Natural killer cell treated with Interleukin-12 subunit alpha and Interleukin-12 subunit beta and Interleukin-15 and Interleukin-18, amount 100 ng/mL, for 72 hours (primary cell): ENCODE data around the gene VAV1. TPM values are rescaled to one million over a fixed set of nuclear protein-coding genes. Genes with fewer than 3 reads are reported as not detected.
"Not testable (repeated sequence)": the region's sequence is repeated elsewhere in the genome, so short reads cannot be mapped to it uniquely, and the experiment has no call there.

ENCODE experiments used
- ATAC-seq, 2 donors: fragments of 150-1000 bp; cut with Tn5 transposase in 1 of 2; sonication (Bioruptor Pico), chemical (Tn5 transposase) in 1 of 2; 2 replicates each; pipeline ENCODE4 v1.10.0; 2021
- DNase-seq: peaks from one replicate; pipeline ENCODE4 v3.0.0; 2022; ENCODE audit warnings: low spot score
- H3K27ac Mint-ChIP-seq, 2 donors: 1 replicate in 1 of 2; 2 replicates in 1 of 2; pipeline ENCODE4 v1.8.0; 2022; ENCODE audit warnings: mixed read lengths in 2 of 2, mild to moderate bottlenecking in 1 of 2, moderate library complexity in 1 of 2
- H3K27me3 Mint-ChIP-seq, 2 donors: 1 replicate in 1 of 2; 2 replicates in 1 of 2; pipeline ENCODE4 v1.8.0; 2022; ENCODE audit warnings: mixed read lengths in 2 of 2
- H3K36me3 Mint-ChIP-seq: one replicate; pipeline ENCODE4 v1.8.0; 2022; ENCODE audit warnings: mixed read lengths
- H3K4me1 Mint-ChIP-seq, 2 donors: 1 replicate in 1 of 2; 2 replicates in 1 of 2; pipeline ENCODE4 v1.8.0; 2022; ENCODE audit warnings: low read depth in 2 of 2, mixed read lengths in 2 of 2, mild to moderate bottlenecking in 1 of 2
- H3K4me3 Mint-ChIP-seq: one replicate; pipeline ENCODE4 v1.8.0; 2022; ENCODE audit warnings: mixed read lengths
- H3K9me3 Mint-ChIP-seq: 2 replicates; pipeline ENCODE4 v1.8.0; 2022; ENCODE audit warnings: mixed read lengths
- total RNA-seq, 2 donors: library from RNA; stranded (reverse); gene quantifications; one replicate each; pipeline ENCODE4 v1.2.3, GENCODE V29; 2022

VAV1 gene
- total RNA-seq, 2 donors from 2014 or later = 166 to 167 TPM

GRCh38 chr19:6856749-6857372 is 84.4 kb downstream of the VAV1 start:
- Mint-ChIP-seq H3K9me3 (no peaks in the 10 kb centered on the region), H3K4me1 (peaks cover 10 to 14% of the 10 kb centered on the region in 2 donors), H3K27ac (peak overlapping the region in 1 of 2 donors; percentile 4), H3K36me3 (peaks cover 14% of the 10 kb centered on the region), H3K4me3 (no peak overlapping the region), H3K27me3 (no peaks in the 10 kb centered on the region)
- ATAC-seq (no peak), DNase-seq (no peak)

- no peak for ATAC-seq
- DNase-seq = no peak
- Mint-ChIP-seq H3K4me1 (peaks cover 18% of the 10 kb centered on the region in 2 donors), H3K4me3 (peak overlapping the region; percentile 60), H3K27ac (peak overlapping the region; percentile 50 to 72), H3K9me3 (no peaks in the 10 kb centered on the region), H3K27me3 (no peaks in the 10 kb centered on the region), H3K36me3 (no peaks in the 10 kb centered on the region)
Observed at GRCh38 chr19:6861683-6862286, 89.3 kb downstream of the VAV1 start.

GRCh38 chr19:6862673-6863078 is 90.2 kb downstream of the VAV1 start:
- no peaks in the 10 kb centered on the region for H3K36me3 Mint-ChIP-seq
- no peaks in the 10 kb centered on the region for H3K27me3 Mint-ChIP-seq
- peak overlapping the region; percentile 50 to 72 for H3K27ac Mint-ChIP-seq
- no peaks in the 10 kb centered on the region for H3K9me3 Mint-ChIP-seq
- ATAC-seq = peak; percentile 92
- H3K4me1 Mint-ChIP-seq = peaks cover 14 to 18% of the 10 kb centered on the region in 2 donors
- H3K4me3 Mint-ChIP-seq = peak overlapping the region; percentile 81
- peak; percentile 88 for DNase-seq

- DNase-seq = no peak
- no peaks in the 10 kb centered on the region for H3K9me3 Mint-ChIP-seq
- no peak overlapping the region for H3K27ac Mint-ChIP-seq
- no peaks in the 10 kb centered on the region for H3K36me3 Mint-ChIP-seq
- no peaks in the 10 kb centered on the region for H3K27me3 Mint-ChIP-seq
- peaks cover 14 to 18% of the 10 kb centered on the region in 2 donors for H3K4me1 Mint-ChIP-seq
- no peak for ATAC-seq
- H3K4me3 Mint-ChIP-seq = no peak overlapping the region
Observed at GRCh38 chr19:6864325-6864940, 91.9 kb downstream of the VAV1 start.

GRCh38 chr19:6865849-6866248 is 93.3 kb downstream of the VAV1 start:
- DNase-seq (no peak), ATAC-seq (no peak)
- Mint-ChIP-seq H3K9me3 (no peaks in the 10 kb centered on the region), H3K27ac (no peak overlapping the region), H3K4me1 (peaks cover 16 to 18% of the 10 kb centered on the region in 2 donors), H3K36me3 (no peaks in the 10 kb centered on the region), H3K4me3 (no peak overlapping the region), H3K27me3 (no peaks in the 10 kb centered on the region)

- Mint-ChIP-seq H3K27ac (peak overlapping the region in 1 of 2 donors; percentile 4), H3K9me3 (no peaks in the 10 kb centered on the region), H3K27me3 (no peaks in the 10 kb centered on the region), H3K4me3 (no peak overlapping the region), H3K4me1 (peaks cover 15% of the 10 kb centered on the region in 2 donors), H3K36me3 (no peaks in the 10 kb centered on the region)
- ATAC-seq (no peak), DNase-seq (no peak)
Observed at GRCh38 chr19:6866741-6867151, 94.2 kb downstream of the VAV1 start.

GRCh38 chr19:6868351-6868750 is 95.8 kb downstream of the VAV1 start:
- H3K27ac Mint-ChIP-seq = no peak overlapping the region
- H3K4me1 Mint-ChIP-seq = peaks cover 5 to 6% of the 10 kb centered on the region in 2 donors
- DNase-seq = no peak
- no peaks in the 10 kb centered on the region for H3K27me3 Mint-ChIP-seq
- H3K4me3 Mint-ChIP-seq = no peak overlapping the region
- ATAC-seq = no peak
- H3K9me3 Mint-ChIP-seq = no peaks in the 10 kb centered on the region
- no peaks in the 10 kb centered on the region for H3K36me3 Mint-ChIP-seq

- not testable (repeated sequence) for H3K4me3 Mint-ChIP-seq, H3K9me3 Mint-ChIP-seq, ATAC-seq, H3K4me1 Mint-ChIP-seq, H3K36me3 Mint-ChIP-seq, H3K27ac Mint-ChIP-seq, DNase-seq, H3K27me3 Mint-ChIP-seq
Observed at GRCh38 chr19:6869151-6869882, 96.8 kb downstream of the VAV1 start.

- peaks cover 3 to 10% of the 10 kb centered on the region in 2 donors for H3K27me3 Mint-ChIP-seq
- H3K4me1 Mint-ChIP-seq = peaks cover 7 to 10% of the 10 kb centered on the region in 2 donors
- ATAC-seq (no peak), DNase-seq (no peak)
- H3K27ac Mint-ChIP-seq = no peak overlapping the region
- H3K4me3 Mint-ChIP-seq = no peak overlapping the region
- H3K36me3 Mint-ChIP-seq = no peaks in the 10 kb centered on the region
- H3K9me3 Mint-ChIP-seq = no peaks in the 10 kb centered on the region
Observed at GRCh38 chr19:6873708-6874431, 101.4 kb downstream of the VAV1 start.

- ATAC-seq = no peak
- H3K27ac Mint-ChIP-seq = peak overlapping the region in 1 of 2 donors; percentile 53
- H3K9me3 Mint-ChIP-seq = no peaks in the 10 kb centered on the region
- peaks cover 7 to 21% of the 10 kb centered on the region in 2 donors for H3K27me3 Mint-ChIP-seq
- no peak for DNase-seq
- H3K36me3 Mint-ChIP-seq = no peaks in the 10 kb centered on the region
- peaks cover 7 to 8% of the 10 kb centered on the region in 2 donors for H3K4me1 Mint-ChIP-seq
- no peak overlapping the region for H3K4me3 Mint-ChIP-seq
Observed at GRCh38 chr19:6875218-6875617, 102.7 kb downstream of the VAV1 start.

- H3K36me3 Mint-ChIP-seq = no peaks in the 10 kb centered on the region
- peak overlapping the region in 1 of 2 donors; percentile 13 for H3K27ac Mint-ChIP-seq
- peaks cover 7 to 8% of the 10 kb centered on the region in 2 donors for H3K4me1 Mint-ChIP-seq
- peaks cover 10 to 21% of the 10 kb centered on the region in 2 donors for H3K27me3 Mint-ChIP-seq
- H3K4me3 Mint-ChIP-seq = no peak overlapping the region
- DNase-seq = no peak
- H3K9me3 Mint-ChIP-seq = no peaks in the 10 kb centered on the region
- ATAC-seq = peak in 1 of 2 donors; percentile 30
Observed at GRCh38 chr19:6876748-6877147, 104.2 kb downstream of the VAV1 start.

- Mint-ChIP-seq H3K27ac (no peak overlapping the region), H3K9me3 (no peaks in the 10 kb centered on the region), H3K4me3 (no peak overlapping the region), H3K4me1 (peaks cover 7 to 8% of the 10 kb centered on the region in 2 donors), H3K36me3 (no peaks in the 10 kb centered on the region), H3K27me3 (peaks cover 10 to 21% of the 10 kb centered on the region in 2 donors)
- DNase-seq = no peak
- ATAC-seq = no peak
Observed at GRCh38 chr19:6877766-6878165, 105.3 kb downstream of the VAV1 start.

- Mint-ChIP-seq H3K4me1 (peaks cover 25 to 31% of the 10 kb centered on the region in 2 donors), H3K27ac (no peak overlapping the region), H3K27me3 (no peaks in the 10 kb centered on the region), H3K9me3 (peaks cover 6% of the 10 kb centered on the region), H3K36me3 (no peaks in the 10 kb centered on the region), H3K4me3 (no peak overlapping the region)
- no peak for DNase-seq
- ATAC-seq = no peak
Observed at GRCh38 chr19:6886277-6886897, 113.9 kb downstream of the VAV1 start.
